Left lung (tissue), 10 donors: ENCODE results near the gene GVQW3. TPM values are rescaled to one million over a fixed set of nuclear protein-coding genes. Genes with fewer than 3 reads are reported as not detected.

Experiments used
- ATAC-seq: fragments of 200-7000 bp; cut with Tn5 transposase; one replicate; pipeline ENCODE4 v1.9.1; 2020; ENCODE audit warnings: moderate library complexity
- DNase-seq, 4 donors: peaks; one replicate each; pipeline ENCODE4 v3.0.0-alpha.2; 2013 to 2020
- H3K27ac ChIP-seq, 2 donors: fragments of 200-600 bp; sonication (generic) in 1 of 2; one replicate each; pipeline versions ENCODE4 v1.5.0 to v1.8.0; 2020 to 2021
- H3K27me3 ChIP-seq, 2 donors: fragments of 200-600 bp; sonication (generic) in 1 of 2; one replicate each; pipeline versions ENCODE4 v1.5.0 to v1.8.0; 2020 to 2021
- H3K36me3 ChIP-seq, 2 donors: fragments of 200-600 bp; sonication (generic) in 1 of 2; one replicate each; pipeline versions ENCODE4 v1.5.0 to v1.8.0; 2020 to 2021
- H3K4me1 ChIP-seq, 2 donors: fragments of 200-600 bp; one replicate each; pipeline ENCODE4 v1.8.0; 2021
- H3K4me3 ChIP-seq, 2 donors: fragments of 200-600 bp; sonication (generic) in 1 of 2; one replicate each; pipeline versions ENCODE4 v1.5.0 to v1.8.0; 2020 to 2021; ENCODE audit warnings: mild to moderate bottlenecking in 1 of 2
- H3K9me3 ChIP-seq, 2 donors: fragments of 200-600 bp; sonication (generic) in 1 of 2; one replicate each; pipeline versions ENCODE4 v1.5.0 to v1.8.0; 2020 to 2021
- CTCF ChIP-seq, 2 donors: fragments of 200-600 bp; sonication (generic) in 1 of 2; IDR thresholded peaks; one replicate each; pipeline versions ENCODE4 v1.5.0 to v1.8.0; 2021; ENCODE audit warnings: antibody characterized with exemption in 2 of 2
- intact Hi-C, 2 donors: fragments of 100-400 bp; cut with DNase I; formaldehyde crosslinking; loops; one replicate each; pipeline versions ENCODE4 v1.11.2 to v1.14.2; 2022
- polyA plus RNA-seq, 6 donors: library from polyadenylated mRNA; unstranded; fragments of 120-200 nt; gene quantifications; one replicate each; pipeline ENCODE4 v1.2.1, GENCODE V29; 2013; ENCODE audit not compliant: insufficient read length in 6 of 6
- total RNA-seq, 2 donors: library from RNA; stranded (reverse); fragmentation: NEBNext Ultra II Directional; extraction: Animal tissue kit (Norgen Biotek cat#: 25700); gene quantifications; one replicate each; pipeline ENCODE4 v1.2.1, GENCODE V29; 2021
- donor health status: DM: no; HTN: yes; CAD: no.
- donor health status: DM: no; HTN: no; CAD: no.

Gene GVQW3
- total and polyA plus RNA-seq, 8 donors, result 1.4 to 24.3 (median 21.3) TPM

- intact Hi-C loops, result no loop called here
- no peak overlapping the region for H3K4me3 ChIP-seq
- no peak for TF ChIP-seq CTCF (IDR thresholded peaks at IDR 0.05)
- H3K27me3 ChIP-seq, result no peaks in the 10 kb centered on the region
- H3K36me3 ChIP-seq, result no peaks in the 10 kb centered on the region
- ATAC-seq (no peak), DNase-seq (no peak)
- H3K9me3 ChIP-seq, result no peaks in the 10 kb centered on the region
- no peak overlapping the region for H3K27ac ChIP-seq
- H3K4me1 ChIP-seq, result no peaks in the 10 kb centered on the region
Measured at GRCh38 chr11:76391811-76392475, 10.8 kb downstream of the GVQW3 start.

- no peaks in the 10 kb centered on the region for H3K4me1 ChIP-seq
- H3K9me3 ChIP-seq, result no peaks in the 10 kb centered on the region
- DNase-seq, result peak in 1 of 4 donors; percentile 25
- ATAC-seq, result no peak
- no peaks in the 10 kb centered on the region for H3K36me3 ChIP-seq
- no peaks in the 10 kb centered on the region for H3K27me3 ChIP-seq
- H3K4me3 ChIP-seq, result no peak overlapping the region
- TF ChIP-seq CTCF (IDR thresholded peaks at IDR 0.05), result no peak
- H3K27ac ChIP-seq, result no peak overlapping the region
- intact Hi-C loops, result no loop called here
Measured at GRCh38 chr11:76392870-76393269, 11.7 kb downstream of the GVQW3 start.

GRCh38 chr11:76394411-76394810 is 13.3 kb downstream of the GVQW3 start:
- Histone ChIP-seq H3K27me3 (no peaks in the 10 kb centered on the region), H3K9me3 (no peaks in the 10 kb centered on the region), H3K4me3 (no peak overlapping the region), H3K27ac (no peak overlapping the region), H3K36me3 (no peaks in the 10 kb centered on the region), H3K4me1 (no peaks in the 10 kb centered on the region)
- no peak for TF ChIP-seq CTCF (IDR thresholded peaks at IDR 0.05)
- intact Hi-C loops, result no loop called here
- no peak for DNase-seq
- no peak for ATAC-seq

GRCh38 chr11:76395296-76395695 is 14.2 kb downstream of the GVQW3 start:
- no peak for ATAC-seq
- no peaks in the 10 kb centered on the region for H3K27me3 ChIP-seq
- H3K4me3 ChIP-seq, result no peak overlapping the region

GRCh38 chr11:76397383-76397782 is 16.3 kb downstream of the GVQW3 start:
- ATAC-seq (no peak), DNase-seq (no peak)
- Histone ChIP-seq H3K36me3 (no peaks in the 10 kb centered on the region), H3K9me3 (no peaks in the 10 kb centered on the region), H3K27ac (no peak overlapping the region), H3K4me3 (no peak overlapping the region), H3K4me1 (no peaks in the 10 kb centered on the region), H3K27me3 (no peaks in the 10 kb centered on the region)
- intact Hi-C loops, result no loop called here
- TF ChIP-seq CTCF (IDR thresholded peaks at IDR 0.05), result no peak

More at GRCh38 chr11:76395296-76395695, 14.2 kb downstream of the GVQW3 start:
- no peaks in the 10 kb centered on the region for H3K9me3 ChIP-seq
- no peaks in the 10 kb centered on the region for H3K4me1 ChIP-seq
- no peak for TF ChIP-seq CTCF (IDR thresholded peaks at IDR 0.05)
- H3K36me3 ChIP-seq, result no peaks in the 10 kb centered on the region
- intact Hi-C loops, result no loop called here
- no peak for DNase-seq
- H3K27ac ChIP-seq, result no peak overlapping the region
